Choroid plexus epithelial cell (primary cell): ENCODE data around the gene CEP295NL.
"Not testable (repeated sequence)": the region's sequence is repeated elsewhere in the genome, so short reads cannot be mapped to it uniquely, and the experiment has no call there.

ENCODE experiments used
- DNase-seq: peaks from one replicate; pipeline ENCODE4 v3.0.0-alpha.2; 2010; ENCODE audit warnings: low read depth
- H3K4me3 ChIP-seq: 2 replicates; pipeline ENCODE4 v1.5.1; 2011; ENCODE audit warnings: low read depth, mild to moderate bottlenecking, control low read depth, low read length, moderate library complexity
- CTCF ChIP-seq: conservative IDR thresholded peaks from 2 replicates; pipeline ENCODE4 v1.5.1; 2011; ENCODE audit warnings: low read depth, mild to moderate bottlenecking, control low read depth, inconsistent platforms, low read length, moderate library complexity

The CEP295NL gene

GRCh38 chr17:78946131-78946530 is 43.1 kb upstream of the CEP295NL start:
- no peak for DNase-seq
- no peak overlapping the region for H3K4me3 ChIP-seq
- TF ChIP-seq CTCF: no peak

DNA sequence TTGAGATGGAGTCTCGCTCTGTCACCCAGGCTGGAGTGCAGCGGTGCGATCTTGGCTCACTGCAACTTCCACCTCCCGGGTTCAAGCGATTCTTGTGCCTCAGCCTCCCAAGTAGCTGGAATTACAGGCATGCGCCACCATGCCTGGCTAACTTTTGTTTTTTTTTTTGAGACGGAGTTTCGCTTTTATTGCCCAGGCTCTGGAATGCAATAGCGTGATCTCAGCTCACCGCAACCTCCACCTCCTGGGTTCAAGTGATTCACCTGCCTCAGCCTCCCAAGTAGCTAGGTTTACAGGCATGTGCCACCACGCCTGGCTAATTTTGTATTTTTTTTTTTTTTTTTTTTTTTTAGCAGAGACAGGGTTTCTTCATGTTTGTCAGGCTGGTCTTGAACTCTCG is 42.5 kb upstream of the CEP295NL start:
- not testable (repeated sequence) for DNase-seq, H3K4me3 ChIP-seq

DNA sequence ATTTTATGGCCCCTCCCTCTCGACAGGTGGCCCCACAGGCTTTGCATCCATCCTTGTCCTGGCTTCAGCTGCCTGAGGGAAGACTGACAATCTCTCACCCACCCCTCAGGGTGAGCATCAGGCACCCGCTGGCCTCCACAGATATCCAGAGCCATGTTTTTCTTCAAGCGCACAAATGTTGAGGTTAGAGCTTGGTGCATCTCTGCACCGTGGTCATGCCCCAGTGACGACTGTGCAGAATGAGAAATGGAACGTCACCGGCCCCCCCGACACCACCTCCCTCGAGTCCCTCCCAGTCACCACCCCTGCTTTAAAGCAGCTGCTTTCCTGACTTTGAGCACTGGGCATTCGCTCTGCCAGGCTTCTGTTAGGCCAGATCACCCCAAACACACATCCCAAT is 42.0 kb upstream of the CEP295NL start:
- TF ChIP-seq CTCF: no peak
- no peak for DNase-seq

DNA sequence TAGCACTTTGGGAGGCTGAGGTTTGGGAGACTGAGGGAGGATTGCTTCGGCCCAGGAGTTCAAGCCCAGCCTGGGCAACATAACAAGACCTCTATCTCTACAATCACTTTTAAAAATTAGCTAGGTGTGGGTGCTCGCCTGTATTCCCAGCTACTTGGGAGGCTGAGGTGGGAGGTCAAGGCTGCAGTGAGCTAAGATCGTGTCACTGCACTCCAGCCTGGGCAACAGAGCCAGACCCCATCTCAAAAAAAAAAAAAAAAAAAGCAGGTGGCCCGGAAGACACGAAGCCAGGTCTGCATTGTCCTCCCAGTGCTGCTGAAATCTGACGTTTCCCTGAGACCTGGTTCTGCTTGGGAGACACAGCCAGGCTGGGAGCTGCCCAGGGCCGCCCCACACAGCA is 41.0 kb upstream of the CEP295NL start:
- DNase-seq: no peak
- no peak overlapping the region for H3K4me3 ChIP-seq
- no peak for TF ChIP-seq CTCF

More for the DNA sequence above, 42.0 kb upstream of the CEP295NL start:
- H3K4me3 ChIP-seq: no peak overlapping the region

DNA sequence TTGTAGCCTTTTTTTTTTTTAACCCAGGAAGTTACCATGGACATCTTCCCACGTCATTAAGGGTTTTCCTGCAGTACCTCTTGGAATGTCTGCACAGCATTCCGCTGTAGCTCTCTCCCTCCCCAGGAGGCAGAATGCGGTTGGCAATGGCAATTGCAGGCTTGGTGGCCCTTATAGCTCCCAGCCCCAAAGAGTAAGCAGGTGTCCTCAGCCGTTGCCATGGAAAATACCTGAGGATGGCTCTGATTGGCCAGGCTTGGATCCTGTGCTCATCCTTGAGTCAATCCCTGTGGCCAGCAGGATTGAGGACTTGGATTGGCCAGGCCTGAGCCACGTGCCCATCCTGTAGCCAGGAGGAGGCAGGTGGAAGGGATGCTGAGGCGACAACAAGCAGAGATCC is 37.7 kb upstream of the CEP295NL start:
- peak; percentile 75 for DNase-seq
- no peak overlapping the region for H3K4me3 ChIP-seq
- TF ChIP-seq CTCF: peak; percentile 11

- TF ChIP-seq CTCF: no peak
- H3K4me3 ChIP-seq: no peak overlapping the region
- no peak for DNase-seq
Observed at GRCh38 chr17:78940258-78940657, 37.3 kb upstream of the CEP295NL start.

- TF ChIP-seq CTCF: no peak
- DNase-seq: peak; percentile 73
- H3K4me3 ChIP-seq: no peak overlapping the region
Observed at GRCh38 chr17:78939615-78940014, 36.6 kb upstream of the CEP295NL start.

DNA sequence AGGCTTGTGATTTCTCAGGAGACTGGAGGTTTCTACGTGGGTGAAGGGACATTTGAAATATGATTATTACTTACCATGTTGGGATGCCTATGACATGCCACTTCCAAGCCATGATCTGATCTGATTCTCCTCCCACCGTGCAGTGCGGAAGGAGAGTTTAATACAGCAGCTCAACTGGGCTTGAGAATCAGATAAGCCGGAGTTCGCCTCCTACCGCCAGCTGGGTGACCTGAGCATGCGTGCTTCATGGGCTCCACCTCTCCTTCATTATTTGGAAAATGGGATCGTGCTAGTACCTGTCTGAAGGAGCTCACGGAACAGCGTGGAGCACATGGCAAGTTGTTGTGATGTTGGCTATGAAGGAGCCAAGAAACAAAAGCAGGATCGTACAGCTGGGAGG is 34.6 kb upstream of the CEP295NL start:
- no peak for TF ChIP-seq CTCF
- DNase-seq: no peak
- no peak overlapping the region for H3K4me3 ChIP-seq
